NCI-H774 (cell line): ENCODE results near the gene CRCP.
"Not testable (repeated sequence)": the region's sequence is repeated elsewhere in the genome, so short reads cannot be mapped to it uniquely, and the experiment has no call there.

Experiments used
- DNase-seq: peaks from one replicate; lab custom pipeline; 2025; lab: John Stamatoyannopoulos, UW

CRCP gene

GRCh38 chr7:66108410-66108809, 6.2 kb upstream of the CRCP start:
- DNase-seq = not testable (repeated sequence)

GRCh38 chr7:66110856-66111255, 3.8 kb upstream of the CRCP start:
- DNase-seq = no peak

GRCh38 chr7:66116680-66117420, 2.2 kb downstream of the CRCP start:
- DNase-seq = not testable (repeated sequence)

- DNase-seq = no peak
These were observed 4.0 kb downstream of the CRCP start for GRCh38 chr7:66118603-66119002.

GRCh38 chr7:66119245-66119850, 4.7 kb downstream of the CRCP start:
- DNase-seq = no peak

- DNase-seq = no peak
These were observed 8.5 kb downstream of the CRCP start for GRCh38 chr7:66123175-66123528.

GRCh38 chr7:66124569-66124861, 9.9 kb downstream of the CRCP start:
- DNase-seq = not testable (repeated sequence)

- no peak for DNase-seq
These were observed 10.5 kb downstream of the CRCP start for GRCh38 chr7:66125052-66125694.

GRCh38 chr7:66125781-66126352, 11.2 kb downstream of the CRCP start:
- DNase-seq = not testable (repeated sequence)

GRCh38 chr7:66127172-66127571, 12.5 kb downstream of the CRCP start:
- DNase-seq = not testable (repeated sequence)

GRCh38 chr7:66138994-66139752, 24.5 kb downstream of the CRCP start:
- DNase-seq = no peak

GRCh38 chr7:66140924-66141323, 26.3 kb downstream of the CRCP start:
- no peak for DNase-seq

- no peak for DNase-seq
These were observed 27.7 kb downstream of the CRCP start for GRCh38 chr7:66142334-66142733.

GRCh38 chr7:66142996-66143395, 28.3 kb downstream of the CRCP start:
- no peak for DNase-seq

GRCh38 chr7:66143876-66144332, 29.3 kb downstream of the CRCP start:
- DNase-seq = no peak

GRCh38 chr7:66145400-66146104, 30.9 kb downstream of the CRCP start:
- no peak for DNase-seq

GRCh38 chr7:66146701-66147100, 32.1 kb downstream of the CRCP start:
- DNase-seq = no peak

- not testable (repeated sequence) for DNase-seq
These were observed 33.0 kb downstream of the CRCP start for GRCh38 chr7:66147657-66148056.

GRCh38 chr7:66150471-66150870, 35.8 kb downstream of the CRCP start:
- DNase-seq = no peak

GRCh38 chr7:66152371-66153191, 37.9 kb downstream of the CRCP start:
- DNase-seq = peak; percentile 25

GRCh38 chr7:66153691-66154090, 39.0 kb downstream of the CRCP start:
- no peak for DNase-seq
